ENCODE measurements around the gene PRB2.
"Not testable (repeated sequence)": the region's sequence is repeated elsewhere in the genome, so short reads cannot be mapped to it uniquely, and the experiment has no call there.

The PRB2 gene

DNA sequence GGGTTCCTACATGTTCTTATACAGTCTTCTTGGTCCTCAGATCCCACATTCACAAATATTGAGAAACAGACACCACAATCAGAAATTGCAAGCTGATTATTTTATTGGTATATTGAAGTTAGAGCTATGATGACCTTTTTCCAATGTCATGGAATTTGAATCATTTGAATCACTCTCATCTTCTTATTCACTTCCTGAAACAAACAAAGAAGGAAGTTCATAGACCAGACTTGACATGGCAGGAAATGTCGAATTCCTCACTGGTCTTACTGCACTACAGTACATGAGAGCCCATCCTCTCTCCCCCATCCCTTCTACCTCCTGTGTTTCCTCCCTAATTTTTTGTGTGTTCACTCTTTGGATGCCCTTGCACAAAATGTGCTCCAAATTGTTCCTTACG is 43.6 kb downstream of the PRB2 start:
- not testable (repeated sequence) for DNase-seq (ENCODE audit: low read depth); H3K4me1 ChIP-seq (ENCODE audit: control insufficient read depth, insufficient read depth, low read length)

DNA sequence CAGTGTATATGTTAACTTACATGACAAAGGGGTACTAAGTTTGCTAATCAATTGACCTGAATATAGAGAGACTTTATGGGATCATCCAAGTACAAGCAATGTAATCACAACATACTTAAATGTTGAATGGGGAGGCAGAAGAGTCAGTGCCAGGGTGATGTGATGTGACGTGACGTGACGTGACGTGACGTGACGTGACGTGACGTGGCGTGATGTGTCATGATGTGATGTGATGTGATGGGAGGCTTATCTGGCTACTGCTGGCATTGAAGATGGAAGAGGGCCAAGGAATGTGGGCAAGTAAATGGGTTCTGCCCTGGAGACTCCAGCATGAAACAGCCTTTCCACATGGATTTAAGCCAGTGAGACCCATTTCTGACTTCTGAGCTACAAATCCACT is 46.9 kb downstream of the PRB2 start:
- Histone ChIP-seq H3K9me3 (ENCODE audit: control insufficient read depth, low read length) (no peaks in the 10 kb centered on the region), H3K36me3 (ENCODE audit: control insufficient read depth, insufficient read depth, low read length, severe bottlenecking) (no peaks in the 10 kb centered on the region), H3K4me3 (ENCODE audit: low read length) (no peak overlapping the region), H3K27me3 (replicated peaks; ENCODE audit: control insufficient read depth, insufficient read depth, low read length) (no peaks in the 10 kb centered on the region), H3K9ac (ENCODE audit: low read length) (no peak overlapping the region), H3K4me1 (ENCODE audit: control insufficient read depth, insufficient read depth, low read length) (no peaks in the 10 kb centered on the region)
- no peak for DNase-seq (ENCODE audit: low read depth)

More for the DNA sequence above, 43.6 kb downstream of the PRB2 start:
- not testable (repeated sequence) for H3K4me3 ChIP-seq (ENCODE audit: low read length); H3K36me3 ChIP-seq (ENCODE audit: control insufficient read depth, insufficient read depth, low read length, severe bottlenecking); H3K27me3 ChIP-seq (replicated peaks; ENCODE audit: control insufficient read depth, insufficient read depth, low read length); H3K9ac ChIP-seq (ENCODE audit: low read length); H3K9me3 ChIP-seq (ENCODE audit: control insufficient read depth, low read length)

DNA sequence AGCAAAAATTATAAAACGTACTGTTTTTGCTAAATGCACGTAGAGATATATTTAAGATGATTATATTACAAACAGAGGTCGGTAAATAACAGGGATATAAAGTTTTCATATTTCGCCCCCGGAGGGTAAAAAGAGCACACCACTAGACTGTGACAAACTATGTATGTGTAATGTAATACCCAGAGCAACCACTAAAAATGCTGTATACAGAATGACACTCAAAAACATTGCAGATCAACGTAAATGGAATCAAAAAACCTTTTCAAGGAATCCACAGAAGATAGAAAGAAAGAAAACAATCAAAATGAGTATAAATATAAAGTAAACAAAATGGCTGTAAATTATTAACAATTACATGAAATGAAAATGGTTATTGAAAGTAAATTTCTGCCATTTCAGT is 47.6 kb downstream of the PRB2 start:
- Histone ChIP-seq H3K9me3 (ENCODE audit: control insufficient read depth, low read length) (no peaks in the 10 kb centered on the region), H3K27me3 (replicated peaks; ENCODE audit: control insufficient read depth, insufficient read depth, low read length) (no peaks in the 10 kb centered on the region)

DNA sequence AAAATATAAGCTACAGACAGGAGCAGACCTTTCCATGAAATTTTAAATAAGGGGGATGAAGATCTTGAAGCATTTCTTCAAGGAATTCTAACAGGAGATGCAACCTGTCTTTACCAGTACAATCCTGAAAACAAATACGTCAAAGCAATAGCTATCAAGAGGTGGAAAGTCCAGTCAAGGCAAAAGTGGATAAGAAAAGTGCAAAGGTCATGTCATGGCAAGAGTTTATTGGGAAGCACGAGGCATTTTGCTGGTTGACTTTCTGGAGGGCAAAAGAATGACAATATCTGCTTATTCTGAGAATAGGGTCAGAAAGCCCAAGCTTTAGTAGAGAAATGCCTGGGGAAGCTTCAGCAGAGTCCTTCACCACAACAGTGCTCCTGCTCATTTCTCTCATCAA is 50.9 kb downstream of the PRB2 start:
- no peak for DNase-seq (ENCODE audit: low read depth)
- H3K9ac ChIP-seq (ENCODE audit: low read length) = no peak overlapping the region
- H3K4me1 ChIP-seq (ENCODE audit: control insufficient read depth, insufficient read depth, low read length) = no peaks in the 10 kb centered on the region
- H3K9me3 ChIP-seq (ENCODE audit: control insufficient read depth, low read length) = no peaks in the 10 kb centered on the region
- no peaks in the 10 kb centered on the region for H3K27me3 ChIP-seq (replicated peaks; ENCODE audit: control insufficient read depth, insufficient read depth, low read length)
- H3K36me3 ChIP-seq (ENCODE audit: control insufficient read depth, insufficient read depth, low read length, severe bottlenecking) = no peaks in the 10 kb centered on the region
- H3K4me3 ChIP-seq (ENCODE audit: low read length) = no peak overlapping the region

More for the DNA sequence above, 47.6 kb downstream of the PRB2 start:
- DNase-seq (ENCODE audit: low read depth) = no peak
- H3K4me3 ChIP-seq (ENCODE audit: low read length) = no peak overlapping the region
- H3K36me3 ChIP-seq (ENCODE audit: control insufficient read depth, insufficient read depth, low read length, severe bottlenecking) = no peaks in the 10 kb centered on the region
- H3K9ac ChIP-seq (ENCODE audit: low read length) = no peak overlapping the region
- H3K4me1 ChIP-seq (ENCODE audit: control insufficient read depth, insufficient read depth, low read length) = no peaks in the 10 kb centered on the region
